GM18873 (cell line): ENCODE data around the gene WBP2.

Experiments
- ATAC-seq: cut with Tn5 transposase; IDR thresholded peaks from one replicate; pipeline ENCODE4 v1.9.1; 2021; ENCODE audit warnings: mild to moderate bottlenecking, moderate library complexity, moderate number of reproducible peaks; ENCODE audit not compliant: unreplicated experiment, low FRiP score

WBP2 gene

GRCh38 chr17:75795820-75796607, 59.1 kb downstream of the WBP2 start:
- ATAC-seq: no peak
